GM18508 (cell line): ENCODE results near the gene SEZ6L.
"Not testable (repeated sequence)": the region's sequence is repeated elsewhere in the genome, so short reads cannot be mapped to it uniquely, and the experiment has no call there.

Experiments used
- ATAC-seq: cut with Tn5 transposase; IDR thresholded peaks from one replicate; pipeline ENCODE4 v1.9.1; 2021; ENCODE audit warnings: moderate number of reproducible peaks; ENCODE audit not compliant: insufficient read depth, unreplicated experiment

SEZ6L gene

DNA sequence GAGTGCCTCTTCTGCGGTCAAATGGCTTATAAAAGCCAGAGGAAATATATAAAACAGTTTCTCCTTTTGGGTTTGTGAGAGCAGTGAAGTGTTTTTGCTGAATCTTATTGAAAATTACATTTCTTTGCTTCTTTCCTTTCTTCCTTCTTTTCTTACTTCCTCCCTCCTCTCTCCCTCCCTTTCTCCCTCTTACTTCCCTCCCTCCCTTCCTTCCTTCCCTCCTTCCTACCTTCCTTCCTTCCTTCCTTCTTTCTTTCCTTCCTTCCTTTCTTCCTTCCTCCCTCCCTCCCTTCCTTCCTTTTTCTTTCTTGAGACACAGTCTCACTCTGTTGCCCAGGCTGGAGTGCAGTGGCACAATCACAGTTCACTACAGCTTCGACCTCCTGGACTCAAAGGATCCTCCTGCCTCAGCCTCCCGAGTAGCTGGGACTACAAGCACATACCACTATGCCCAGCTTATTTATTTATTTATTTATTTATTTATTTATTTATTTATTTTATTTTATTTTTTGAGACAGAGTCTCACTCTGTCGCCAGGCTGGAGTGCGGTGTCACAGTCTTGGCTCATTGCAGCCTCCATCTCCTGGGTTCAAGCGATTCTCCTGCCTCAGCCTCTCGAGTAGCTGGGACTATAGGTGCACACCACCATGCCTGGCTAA is 239.4 kb downstream of the SEZ6L start:
- ATAC-seq: not testable (repeated sequence)

DNA sequence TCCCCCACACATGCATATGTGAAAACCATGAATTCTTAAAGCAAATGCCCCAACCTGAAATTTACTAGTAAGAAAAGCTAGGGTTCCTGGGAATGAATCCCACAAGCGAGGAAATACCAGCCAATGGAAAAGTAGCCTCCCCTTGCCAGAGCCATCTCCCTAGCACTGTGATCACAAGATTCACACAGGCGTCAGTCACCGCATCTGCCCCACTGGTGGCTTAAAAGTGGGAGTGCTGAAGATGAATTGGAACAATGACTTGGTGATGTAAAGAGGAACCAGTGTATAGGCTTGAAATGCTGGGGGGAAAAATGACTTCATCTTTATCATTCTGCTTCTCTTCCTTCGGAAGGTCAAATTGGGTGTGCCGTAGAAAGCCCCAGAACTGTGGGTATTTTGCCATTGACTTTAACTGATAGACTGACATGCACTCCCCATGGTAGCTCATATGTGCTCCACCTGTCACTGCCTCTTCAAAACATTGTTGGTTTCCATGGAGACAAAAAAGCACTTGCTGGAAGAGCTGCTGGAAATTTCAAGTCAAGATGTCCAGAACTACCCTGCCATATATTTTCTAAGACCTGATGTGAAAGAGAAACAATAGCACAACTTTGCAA is 240.6 kb downstream of the SEZ6L start:
- ATAC-seq: no peak

DNA sequence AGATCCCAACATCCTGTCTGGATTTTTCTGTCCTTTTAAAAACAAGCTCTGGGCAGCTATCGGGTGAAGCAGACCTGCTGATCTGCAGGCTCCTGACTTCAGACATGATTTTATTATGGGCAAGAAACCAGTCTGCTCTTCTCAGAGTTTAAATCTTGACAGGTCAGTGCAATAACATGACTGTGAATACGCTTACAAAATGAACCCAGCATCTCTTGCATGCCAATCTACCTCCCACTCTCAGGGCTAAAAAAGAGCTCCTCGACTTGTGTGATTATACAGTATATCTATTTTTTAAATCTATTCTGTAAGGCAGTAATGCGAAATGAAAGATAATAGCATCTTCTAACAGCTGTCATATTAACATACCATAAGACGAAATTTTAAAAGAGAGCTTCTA is 241.1 kb downstream of the SEZ6L start:
- ATAC-seq: no peak

DNA sequence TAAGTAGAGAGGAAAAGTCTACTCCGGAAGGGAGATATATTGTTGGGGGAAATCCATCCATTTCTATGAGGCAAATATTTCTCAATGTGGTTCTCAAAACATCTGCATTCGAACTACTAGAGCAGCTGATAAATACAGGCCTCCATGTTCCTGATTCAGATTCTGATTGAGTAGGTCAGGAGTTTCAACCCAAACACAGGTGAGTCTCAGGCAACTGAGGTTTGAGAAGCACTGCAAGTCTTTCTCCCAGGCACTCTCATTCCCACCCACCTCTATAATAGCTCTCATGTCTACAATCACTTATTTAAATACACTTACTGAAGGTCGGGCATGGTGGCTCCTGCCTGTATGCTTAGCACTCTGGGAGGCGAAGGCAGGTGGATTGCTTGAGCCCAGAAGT is 245.1 kb downstream of the SEZ6L start:
- ATAC-seq: no peak

GRCh38 chr22:26416256-26416655 is 247.0 kb downstream of the SEZ6L start:
- no peak for ATAC-seq

DNA sequence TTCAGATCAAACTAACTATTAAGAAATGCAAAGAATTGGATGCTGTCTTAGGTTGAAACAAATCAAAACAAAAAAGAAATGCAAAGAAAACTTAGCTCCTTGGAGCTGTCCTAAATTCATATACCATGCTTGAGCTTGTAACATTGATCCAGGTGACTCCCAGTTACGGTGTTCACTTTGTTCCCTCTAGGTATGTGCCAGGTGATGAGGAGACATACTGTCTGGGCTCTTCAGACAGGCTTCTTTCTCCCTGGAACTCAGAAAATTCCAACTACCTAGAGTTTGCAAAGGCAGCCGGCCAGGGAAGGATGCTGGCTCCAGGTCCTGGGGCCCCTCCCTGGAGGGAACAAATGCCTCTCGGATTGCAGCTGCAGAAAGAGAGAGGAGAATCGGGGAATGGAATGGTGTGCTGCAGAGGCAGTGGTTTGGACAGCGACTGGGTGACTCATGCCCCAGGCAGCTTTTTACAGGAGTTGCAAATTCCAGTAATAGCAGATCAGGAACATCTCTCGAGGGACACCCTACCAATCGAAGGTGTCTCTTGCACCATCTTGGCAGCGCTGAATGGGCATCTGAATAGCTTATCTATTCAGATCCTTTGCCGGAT is 247.5 kb downstream of the SEZ6L start:
- ATAC-seq: no peak

DNA sequence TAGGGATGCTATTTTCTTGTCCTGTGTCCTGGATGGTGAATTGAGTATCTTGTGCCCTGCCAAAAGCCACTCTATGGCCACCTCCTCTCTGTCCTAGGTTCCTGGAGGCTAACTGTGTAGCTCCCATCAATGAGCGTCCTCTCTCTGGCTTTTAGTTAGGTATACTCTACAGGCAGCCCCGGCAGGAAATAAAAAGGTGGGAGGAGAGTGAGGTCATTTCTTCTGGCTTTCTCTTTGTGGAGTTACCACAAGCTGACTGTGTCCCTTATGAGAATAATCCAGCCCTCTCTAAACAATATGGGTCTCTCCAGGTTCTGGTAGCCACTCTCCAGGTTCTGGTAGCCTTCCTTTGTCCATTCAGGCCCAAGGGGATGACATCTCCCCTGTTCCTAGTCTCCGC is 248.1 kb downstream of the SEZ6L start:
- ATAC-seq: no peak

DNA sequence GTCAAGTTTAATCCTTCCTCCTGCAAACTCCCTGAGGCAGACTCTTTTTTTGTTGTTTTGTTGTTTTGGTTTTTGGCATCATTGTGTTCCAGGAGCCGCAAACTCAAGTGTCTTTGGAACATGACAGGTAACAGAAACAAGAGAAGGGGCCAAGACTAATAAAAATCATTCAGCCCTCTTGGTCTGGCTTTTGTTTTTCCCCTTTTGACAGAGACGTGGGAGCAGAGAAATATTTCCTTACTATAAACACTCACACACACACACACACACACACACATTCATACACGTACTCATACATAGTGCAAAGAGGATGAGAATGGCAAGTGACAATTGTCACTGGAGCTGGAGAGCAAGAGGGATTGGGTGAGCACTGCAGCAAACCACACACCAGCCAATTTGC is 249.4 kb downstream of the SEZ6L start:
- ATAC-seq: no peak

DNA sequence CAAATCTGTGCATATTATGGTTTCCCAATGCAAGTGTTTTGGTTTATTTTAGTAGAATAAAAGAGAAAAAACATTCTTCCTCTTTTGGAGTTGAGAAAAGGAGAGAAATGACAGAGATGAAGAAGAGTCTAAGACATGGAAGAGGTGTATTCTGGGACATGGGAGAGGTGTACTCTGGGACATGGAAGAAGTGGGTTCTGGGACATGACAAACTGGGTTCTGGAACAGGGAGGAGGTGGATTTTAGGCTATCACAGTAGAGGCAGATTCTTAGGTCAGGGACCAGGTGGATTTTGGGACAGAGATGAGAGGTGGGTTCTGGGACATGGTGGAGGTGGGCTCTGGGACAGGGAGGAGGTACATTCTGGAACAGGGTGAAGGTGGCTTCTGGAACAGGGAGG is 257.7 kb downstream of the SEZ6L start:
- no peak for ATAC-seq

DNA sequence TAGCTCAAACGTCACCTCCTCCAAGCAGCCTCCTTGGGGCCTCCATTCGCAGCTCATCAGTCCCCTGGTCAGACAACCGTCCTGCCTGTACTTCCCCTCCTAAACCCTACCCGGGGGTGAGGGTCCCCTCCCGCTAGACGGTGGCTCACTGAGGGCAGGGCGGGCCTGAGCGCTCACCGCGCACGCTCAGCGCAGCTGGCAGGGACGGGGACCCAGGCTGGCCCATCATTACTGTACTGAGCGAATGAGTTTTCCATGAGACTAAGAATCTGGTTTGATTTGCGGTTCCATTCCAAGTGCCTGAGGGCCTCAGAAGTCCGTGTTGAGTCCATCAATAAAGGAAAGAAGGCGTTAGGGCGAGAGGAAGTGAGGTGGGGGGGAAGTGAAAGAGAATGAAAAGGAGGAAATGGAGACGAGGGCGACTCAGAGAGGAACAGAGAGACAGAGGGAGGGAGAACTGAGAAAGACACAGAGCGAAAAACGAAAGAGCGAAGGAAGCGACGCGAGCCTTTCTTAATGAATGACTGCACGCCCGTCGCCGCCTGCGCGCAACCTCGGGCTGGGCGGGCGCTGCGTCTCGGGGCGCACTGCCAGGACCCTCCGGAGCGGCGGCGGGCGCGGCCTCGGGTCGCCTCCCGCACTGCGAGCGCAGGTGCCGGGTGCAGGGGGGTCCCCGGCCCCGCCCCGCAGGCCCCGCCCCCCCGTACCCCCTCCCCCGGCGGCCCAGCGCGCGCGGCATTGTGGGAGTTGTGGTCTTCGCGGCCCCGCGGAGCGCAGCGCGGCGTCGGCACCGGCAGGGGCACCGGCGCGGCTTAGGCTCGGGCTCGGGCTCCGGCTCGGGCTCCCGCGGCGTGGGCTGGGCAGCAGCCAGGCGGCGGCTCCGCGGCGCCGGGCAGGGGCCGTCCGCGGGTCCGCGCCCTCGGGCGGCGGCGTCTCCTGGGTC is 259.5 kb downstream of the SEZ6L start, which contains the start of gene ASPHD2:
Gene ASPHD2 (plus strand): TSS at position 746 of the 943 bp plus-strand sequence. CDS start 4,356 bp downstream, outside the sequence.
- ATAC-seq: no peak

- no peak for ATAC-seq
These were observed 260.4 kb downstream of the SEZ6L start for GRCh38 chr22:26429458-26430286.

GRCh38 chr22:26430600-26430999 is 261.3 kb downstream of the SEZ6L start:
- ATAC-seq: no peak

- no peak for ATAC-seq
These were observed 262.2 kb downstream of the SEZ6L start for GRCh38 chr22:26431261-26431995.

DNA sequence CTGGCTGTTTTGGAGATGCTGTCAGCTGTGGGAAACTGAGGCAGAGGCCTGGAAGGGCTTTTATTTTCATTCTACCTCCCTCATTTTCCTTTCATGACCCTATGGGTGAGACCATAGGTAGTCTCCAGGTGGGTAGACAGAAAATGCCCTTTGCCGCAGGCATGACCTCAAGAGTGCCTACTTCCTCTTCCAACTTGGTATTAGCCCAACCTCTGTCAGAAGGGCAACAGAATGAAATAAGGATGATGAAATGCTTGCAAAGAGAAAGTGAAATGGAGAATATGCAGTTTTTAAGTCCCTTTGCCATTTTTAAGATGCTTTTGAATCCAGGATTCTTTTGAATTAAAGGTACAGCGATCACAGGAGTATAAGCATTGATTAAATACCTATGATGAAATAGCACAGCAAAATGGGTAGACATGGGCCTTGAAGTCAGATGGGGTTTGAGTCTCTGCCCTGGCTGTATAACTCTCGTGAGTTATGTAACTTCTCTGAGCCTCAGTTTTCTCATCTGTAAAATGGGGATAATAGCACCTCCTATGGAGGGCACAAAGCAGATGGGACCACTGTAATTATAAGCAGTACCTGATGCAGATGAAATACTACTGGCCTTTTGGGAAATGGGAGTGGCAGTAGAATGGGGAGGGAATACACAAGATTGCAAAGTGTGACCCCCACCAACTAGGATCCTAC is 263.5 kb downstream of the SEZ6L start:
- no peak for ATAC-seq
